ENCODE measurements around the gene NFIX. TPM values are rescaled to one million over a fixed set of nuclear protein-coding genes. Genes with fewer than 3 reads are reported as not detected.
A peak's percentile ranks its signal among the peaks of the same experiment; 100 is the strongest.

NFIX gene
- total RNA-seq (100 to 1,000 TPM; 111 to 162 (median 145) TPM), polyA plus RNA-seq (10 to 100 TPM; 16.8 to 34.2 TPM)
- long read RNA-seq, donor 1, partial matches to known transcripts: 1 of 16 reads
- long read RNA-seq, donor 1, other reads (novel, unspliced or antisense): 11 of 16 reads
- long read RNA-seq, donor 2, partial matches to known transcripts: 2 of 20 reads
- long read RNA-seq, donor 2, other reads (novel, unspliced or antisense): 17 of 20 reads
- long read RNA-seq, donor 3, partial matches to known transcripts: 0 of 7 reads
- long read RNA-seq, donor 3, other reads (novel, unspliced or antisense): 6 of 7 reads

GRCh38 chr19:12994701-12995595, at the start of gene NFIX:
NFIX (plus strand) TSS chr19:12995475; CDS start chr19:12995838, 363 bp downstream.
- intact Hi-C loops (cut with DNase I): loop anchor here in 7 of 10 donors (5.0 to 10.0 kb wide), 6 partner anchors 32 to 92 kb away; no protein-coding TSS in a partner anchor
- peak; percentile 77 to 78 for DNase-seq

GRCh38 chr19:12945479-12946091, 49.7 kb upstream of the NFIX start, which contains the start of gene RAD23A:
RAD23A (plus strand) TSS chr19:12945862; CDS start chr19:12945949, 87 bp downstream.
- Histone ChIP-seq H3K27ac (peak within 1 kb of the TSS; percentile 81 to 98 (median 95)), H3K4me3 (peak within 1 kb of the TSS; percentile 83 to 97 (median 92)), H3K27me3 (no peaks in the 10 kb centered on the region), H3K9me3 (no peaks in the 10 kb centered on the region), H3K36me3 (peaks cover 6 to 84% (median 66%) of the 10 kb centered on the region in 9 donors), H3K4me1 (peaks cover 7 to 78% (median 34%) of the 10 kb centered on the region in 9 donors)
- ATAC-seq (peak; percentile 92 to 97 (median 96)), DNase-seq (peak; percentile 96 to 99)
- intact Hi-C loops (cut with DNase I): no loop called here
- WGBS, 2 donors: 1% methylated on average over 61 to 62 of the region's 62 CpGs
- TF ChIP-seq CTCF (IDR thresholded peaks at IDR 0.05): no peak

More at GRCh38 chr19:12994701-12995595, at the start of gene NFIX:
- Histone ChIP-seq H3K4me1 (peaks cover 9 to 26% (median 19%) of the 10 kb centered on the region in 9 donors), H3K27me3 (peaks cover 0 to 11% (median 0%) of the 10 kb centered on the region in 7 donors), H3K4me3 (peak within 1 kb of the TSS; percentile 70 to 95 (median 87)), H3K27ac (peak within 1 kb of the TSS; percentile 85 to 95 (median 92)), H3K9me3 (no peaks in the 10 kb centered on the region), H3K36me3 (peaks cover 0 to 17% (median 7%) of the 10 kb centered on the region in 9 donors)
- ATAC-seq: peak; percentile 15 to 65 (median 33)
- no peak for TF ChIP-seq CTCF (IDR thresholded peaks at IDR 0.05)
- WGBS, 2 donors: 10 to 17% methylated on average over 46 to 84 of the region's 84 CpGs

- Histone ChIP-seq H3K36me3 (peaks cover 6 to 84% (median 65%) of the 10 kb centered on the region in 9 donors), H3K9me3 (no peaks in the 10 kb centered on the region), H3K4me1 (peaks cover 7 to 72% (median 28%) of the 10 kb centered on the region in 9 donors), H3K27me3 (no peaks in the 10 kb centered on the region), H3K4me3 (peak overlapping the region; percentile 83 to 97 (median 92)), H3K27ac (peak overlapping the region; percentile 81 to 98 (median 95))
- 0 to 1% methylated on average over 40 of the region's 40 CpGs for WGBS, 2 donors
- ATAC-seq: peak; percentile 75 to 84 (median 76)
- intact Hi-C loops (cut with DNase I): no loop called here
- peak; percentile 68 to 69 for DNase-seq
- TF ChIP-seq CTCF (IDR thresholded peaks at IDR 0.05): no peak
Measured at GRCh38 chr19:12946092-12946721, 49.1 kb upstream of the NFIX start.

All from heart right ventricle (tissue), 16 donors.